ENCODE results near the gene SCML1. TPM values are rescaled to one million over a fixed set of nuclear protein-coding genes. Genes with fewer than 3 reads are reported as not detected.

Gene SCML1
- total and polyA plus RNA-seq, 9 of the 15 experiments (the other 6 are each of a cell fraction or from before 2014, with no cell fraction given) = 0.01 to 0.04 (median 0.04) TPM; not detected in 6

GRCh38 chrX:17718649-17719165, 18.6 kb upstream of the SCML1 start:
- Histone ChIP-seq H2AFZ (ENCODE audit: low read depth, low read length) (no peak overlapping the region), H4K20me1 (replicated peaks; ENCODE audit: control insufficient read depth, insufficient read depth, low read length) (no peaks in the 10 kb centered on the region), H3K4me1 (replicated peaks in 1 of 2; ENCODE audit: control insufficient read depth in 2 of 2, insufficient read depth in 2 of 2, low read length in 2 of 2) (no peaks in the 10 kb centered on the region), H3K27me3 (ENCODE audit: control insufficient read depth in 2 of 2, insufficient read depth in 2 of 2, low read length in 2 of 2) (no peaks in the 10 kb centered on the region), H3K9me3 (replicated peaks; ENCODE audit: control insufficient read depth, insufficient read depth, low read depth, low read length) (no peaks in the 10 kb centered on the region), H3K36me3 (ENCODE audit: control insufficient read depth, insufficient read depth, low read length) (no peaks in the 10 kb centered on the region), H3K4me3 (no peak overlapping the region), H3K9me1 (ENCODE audit: control insufficient read depth, insufficient read depth, low read length) (no peaks in the 10 kb centered on the region), H3K27ac (ENCODE audit: extremely low read depth, low read depth, low read length) (no peak overlapping the region), H3K79me2 (ENCODE audit: control insufficient read depth, insufficient read depth, low read length) (no peaks in the 10 kb centered on the region), H3K4me2 (ENCODE audit: insufficient read depth, low read length) (no peak overlapping the region), H3K9ac (ENCODE audit: insufficient read depth in 1 of 2, low read depth in 2 of 2, low read length in 2 of 2) (no peak overlapping the region)
- CTCF ChIA-PET (ENCODE audit: low intra/inter-chr PET ratio) = no interaction called here
- ATAC-seq = no peak
- TF ChIP-seq, protein P1, sequence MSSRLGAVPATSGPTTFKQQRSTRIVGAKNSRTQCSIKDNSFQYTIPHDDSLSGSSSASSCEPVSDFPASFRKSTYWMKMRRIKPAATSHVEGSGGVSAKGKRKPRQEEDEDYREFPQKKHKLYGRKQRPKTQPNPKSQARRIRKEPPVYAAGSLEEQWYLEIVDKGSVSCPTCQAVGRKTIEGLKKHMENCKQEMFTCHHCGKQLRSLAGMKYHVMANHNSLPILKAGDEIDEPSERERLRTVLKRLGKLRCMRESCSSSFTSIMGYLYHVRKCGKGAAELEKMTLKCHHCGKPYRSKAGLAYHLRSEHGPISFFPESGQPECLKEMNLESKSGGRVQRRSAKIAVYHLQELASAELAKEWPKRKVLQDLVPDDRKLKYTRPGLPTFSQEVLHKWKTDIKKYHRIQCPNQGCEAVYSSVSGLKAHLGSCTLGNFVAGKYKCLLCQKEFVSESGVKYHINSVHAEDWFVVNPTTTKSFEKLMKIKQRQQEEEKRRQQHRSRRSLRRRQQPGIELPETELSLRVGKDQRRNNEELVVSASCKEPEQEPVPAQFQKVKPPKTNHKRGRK (tag; IDR thresholded peaks at IDR 0.05) = peak; percentile 91
- no peak for TF ChIP-seq LARP7 (IDR thresholded peaks at IDR 0.05)
- TF ChIP-seq HMGXB4 (CRISPR knock-in tag; IDR thresholded peaks at IDR 0.05) = no peak
- FAIRE-seq = no peak
- in situ Hi-C loops (cut with MboI) (loop anchor here (10.0 kb wide), 1 partner anchor 1144 kb away; no protein-coding TSS in a partner anchor), intact Hi-C loops (cut with micrococcal nuclease) (no loop called here)
- BruUV-seq (replicated peaks) = no TSS peak
- no peak for DNase-seq (ENCODE audit: extremely low read depth in 1 of 4, low spot score in 3 of 4)
- POLR2A ChIA-PET = no interaction called here

All from K562 (cell line).